PFSK-1 (cell line): ENCODE measurements around the gene POLR2C.

Source experiments
- FOXP2 ChIP-seq: optimal IDR thresholded peaks from 2 replicates; pipeline ENCODE3; 2011; ENCODE audit warnings: borderline replicate concordance, control low read depth, inconsistent platforms; ENCODE audit not compliant: insufficient read depth; ENCODE audit errors: extremely low read length, extremely low read depth
- POLR2AphosphoS5 ChIP-seq: IDR thresholded peaks from 2 replicates; pipeline ENCODE4 v1.6.1; 2012; ENCODE audit warnings: low read depth, mild to moderate bottlenecking, control low read depth, low read length, moderate library complexity
- REST ChIP-seq, 2 experiments: IDR thresholded peaks; 2 replicates each; pipeline versions ENCODE4 v1.6.1 to v1.8.0; 2011 to 2012; ENCODE audit warnings: low read depth in 2 of 2, low read length in 2 of 2, control low read depth in 1 of 2, inconsistent platforms in 1 of 2, mild to moderate bottlenecking in 1 of 2, moderate library complexity in 1 of 2; ENCODE audit not compliant: insufficient read depth in 1 of 2
- SIN3A ChIP-seq: IDR thresholded peaks from 2 replicates; pipeline ENCODE4 v1.6.1; 2012; ENCODE audit warnings: mild to moderate bottlenecking, low read length, moderate library complexity, borderline replicate concordance; ENCODE audit not compliant: insufficient read depth
- TAF1 ChIP-seq: IDR thresholded peaks from 2 replicates; pipeline ENCODE4 v1.6.1; 2012; ENCODE audit warnings: low read length, control low read depth, borderline replicate concordance; ENCODE audit not compliant: insufficient read depth

- TF ChIP-seq TAF1 (no peak), REST (IDR thresholded peaks at IDR 0.05; ENCODE audit: insufficient read depth in 1 of 2, low read depth in 2 of 2, low read length in 2 of 2) (no peak), POLR2AphosphoS5 (no peak), SIN3A (no peak), FOXP2 (no peak)
Observed at GRCh38 chr16:57424583-57424982, 37.9 kb upstream of the POLR2C start.
